ENCODE measurements around the gene NUCB2. TPM values are rescaled to one million over a fixed set of nuclear protein-coding genes. Genes with fewer than 3 reads are reported as not detected.

NUCB2 gene
- total and polyA plus RNA-seq, 10 of the 15 experiments (the other 5 are each of a cell fraction or from before 2014, with no cell fraction given) = 16.0 to 74.1 (median 52.1) TPM

GRCh38 chr11:17273668-17274282 is 2.8 kb upstream of the NUCB2 start:
- Histone ChIP-seq H3K9me3 (replicated peaks; ENCODE audit: control insufficient read depth, insufficient read depth, low read length) (no peaks in the 10 kb centered on the region), H3K36me3 (ENCODE audit: control insufficient read depth in 2 of 2, insufficient read depth in 2 of 2, low read length in 1 of 2) (no peaks in the 10 kb centered on the region), H3K27ac (ENCODE audit: control insufficient read depth, insufficient read depth) (no peak overlapping the region), H3K27me3 (replicated peaks in 1 of 2; ENCODE audit: control insufficient read depth in 2 of 2, insufficient read depth in 2 of 2, low read length in 1 of 2) (peaks cover 0 to 2% of the 10 kb centered on the region in 2 experiments; a peak in 2 of 4 replicates), H2AFZ (ENCODE audit: control insufficient read depth, low read depth, low read length) (no peak overlapping the region), H3K4me1 (ENCODE audit: control insufficient read depth, insufficient read depth, low read length) (peaks cover 9% of the 10 kb centered on the region), H3K4me2 (ENCODE audit: control insufficient read depth, insufficient read depth) (no peak overlapping the region), H3K4me3 (no peak overlapping the region), H4K20me1 (ENCODE audit: control insufficient read depth, insufficient read depth) (no peaks in the 10 kb centered on the region), H3K9ac (ENCODE audit: control insufficient read depth, insufficient read depth, low read length) (no peak overlapping the region), H3K79me2 (ENCODE audit: control insufficient read depth, insufficient read depth, low read length) (peaks cover 3% of the 10 kb centered on the region)
- ATAC-seq (no peak), DNase-seq (ENCODE audit: low read depth, low spot score) (no peak), FAIRE-seq (no peak)
- no TSS peak for BruUV-seq (replicated peaks)
- ChIA-PET CTCF (no interaction called here), SMC1A (ENCODE audit: uncharacterized antibody, unreplicated experiment) (no interaction called here), POLR2A (no interaction called here), RAD21 (ENCODE audit: unreplicated experiment) (no interaction called here)
- WGBS (ENCODE audit: insufficient coverage, insufficient replicate concordance, low lambda C conversion rate, missing lambda C conversion rate) = 62% methylated on average over 5 of the region's 5 CpGs
- in situ Hi-C loops (cut with MboI) = no loop called here
- peak; percentile 61; the same call in 1 of the 2 replicates for TF ChIP-seq BMI1 (IDR thresholded peaks at IDR 0.05; ENCODE audit: borderline replicate concordance)
- TF ChIP-seq RBBP5 (conservative IDR thresholded peaks at IDR 0.05) = no peak
- peak; percentile 78 for TF ChIP-seq PKNOX1 (IDR thresholded peaks at IDR 0.05)
- intact Hi-C loops (cut with micrococcal nuclease; ENCODE audit: unreplicated experiment) = no loop called here

All from GM12878 (cell line).